HepG2 (cell line): ENCODE measurements around the gene CCDC28A. TPM values are rescaled to one million over a fixed set of nuclear protein-coding genes. Genes with fewer than 3 reads are reported as not detected.

Experiments
- ATF7 ChIP-seq, 2 experiments: fragments of 450-650 bp in 1 of 2; sonication (generic) in 1 of 2; formaldehyde crosslinking in 1 of 2; IDR thresholded peaks; 2 replicates each; pipeline versions ENCODE4 v1.4.0 to v1.6.1; 2016 to 2020; ENCODE audit warnings: antibody characterized with exemption in 1 of 2, mild to moderate bottlenecking in 1 of 2, missing genetic modification reagents in 1 of 2
- CREB1 ChIP-seq, 2 experiments: fragments of 450-650 bp in 1 of 2; IDR thresholded peaks; 2 replicates each; pipeline ENCODE4 v1.6.1; 2016 to 2017; ENCODE audit warnings: control low read depth in 1 of 2, mild to moderate bottlenecking in 1 of 2, missing compliant biosample characterization in 1 of 2, missing genetic modification characterization in 1 of 2
- GTF3A ChIP-seq: sonication (generic); formaldehyde crosslinking; conservative IDR thresholded peaks from 2 replicates; pipeline ENCODE4 v1.4.0; 2020; ENCODE audit warnings: mild to moderate bottlenecking, missing genetic modification reagents
- REXO4 ChIP-seq: sonication (generic); formaldehyde crosslinking; IDR thresholded peaks from 2 replicates; pipeline ENCODE4 v1.8.0; 2022; ENCODE audit warnings: missing genetic modification reagents, mild to moderate bottlenecking, borderline replicate concordance
- TCF12 ChIP-seq, 2 experiments: fragments of 450-650 bp in 1 of 2; sonication (generic) in 1 of 2; formaldehyde crosslinking in 1 of 2; IDR thresholded peaks; 2 replicates each; pipeline versions ENCODE4 v1.6.1 to v1.8.0; 2017 to 2022; ENCODE audit warnings: antibody characterized with exemption in 1 of 2, mild to moderate bottlenecking in 1 of 2, missing genetic modification reagents in 1 of 2, moderate library complexity in 1 of 2
- TOPORS ChIP-seq: sonication (generic); formaldehyde crosslinking; IDR thresholded peaks from 2 replicates; pipeline ENCODE4 v1.8.0; 2023; ENCODE audit warnings: mild to moderate bottlenecking, missing genetic modification reagents
- WIZ ChIP-seq: sonication (generic); formaldehyde crosslinking; IDR thresholded peaks from 2 replicates; pipeline ENCODE4 v1.5.1; 2020; ENCODE audit warnings: mild to moderate bottlenecking, missing genetic modification reagents
- ZBTB38 ChIP-seq: sonication (generic); formaldehyde crosslinking; IDR thresholded peaks from 2 replicates; pipeline ENCODE4 v1.5.1; 2020; ENCODE audit warnings: mild to moderate bottlenecking, missing genetic modification reagents
- ZBTB7A ChIP-seq: sonication (generic); formaldehyde crosslinking; IDR thresholded peaks from 2 replicates; pipeline ENCODE4 v1.8.0; 2022; ENCODE audit warnings: mild to moderate bottlenecking, missing genetic modification reagents
- ZNF264 ChIP-seq: sonication (generic); formaldehyde crosslinking; IDR thresholded peaks from 2 replicates; pipeline ENCODE4 v1.4.0; 2020; ENCODE audit warnings: missing genetic modification reagents
- ZNF510 ChIP-seq: sonication (generic); formaldehyde crosslinking; IDR thresholded peaks from 2 replicates; pipeline ENCODE4 v1.4.0; 2020; ENCODE audit warnings: low read depth, mild to moderate bottlenecking, missing genetic modification reagents
- ZNF550 ChIP-seq: sonication (generic); formaldehyde crosslinking; IDR thresholded peaks from 2 replicates; pipeline ENCODE4 v1.4.0; 2020; ENCODE audit warnings: mild to moderate bottlenecking, missing genetic modification reagents, borderline replicate concordance
- ZNF7 ChIP-seq: IDR thresholded peaks from 2 replicates; pipeline ENCODE4 v1.6.1; 2016; ENCODE audit warnings: missing biosample characterization, missing genetic modification reagents
- ZNF792 ChIP-seq: IDR thresholded peaks from 2 replicates; pipeline ENCODE4 v1.6.1; 2016
- polyA plus RNA-seq, 8 experiments: library from polyadenylated mRNA; depleted of rRNA in 3 of 8; stranded (reverse) in 7 of 8; unstranded in 1 of 8; fragments of >200 nt; fragmentation: Illumina TruSeq in 4 of 8; extraction: Trizol in 4 of 8; gene quantifications; 2 replicates each; pipeline versions ENCODE4 v1.2.1 to v1.2.3, GENCODE V29; 2011 to 2016; ENCODE audit warnings: low read depth in 4 of 8, missing spikeins in 1 of 8, mixed read lengths in 1 of 8; ENCODE audit not compliant: insufficient read depth in 1 of 8
- total RNA-seq, 5 experiments: library from RNA; depleted of rRNA; stranded (reverse); fragments of >200 nt; fragmentation: Illumina TruSeq; extraction: Trizol; gene quantifications; 2 replicates each; pipeline ENCODE4 v1.2.3, GENCODE V29; 2016; ENCODE audit warnings: low read depth in 1 of 5
- TF ChIP-seq, protein P1 (sequence below): sonication (generic); formaldehyde crosslinking; IDR thresholded peaks from 2 replicates; pipeline ENCODE4 v1.8.0; 2022; ENCODE audit warnings: mild to moderate bottlenecking, missing genetic modification reagents; ENCODE audit not compliant: insufficient replicate concordance
- TF ChIP-seq, protein P2 (sequence below): sonication (generic); formaldehyde crosslinking; IDR thresholded peaks from 2 replicates; pipeline ENCODE4 v1.5.0; 2020; ENCODE audit warnings: missing genetic modification reagents
- TF ChIP-seq, protein P3 (sequence below): IDR thresholded peaks from 2 replicates; pipeline ENCODE4 v1.6.1; 2016; ENCODE audit warnings: mild to moderate bottlenecking
- TF ChIP-seq, protein P4 (sequence below): sonication (generic); formaldehyde crosslinking; IDR thresholded peaks from 2 replicates; pipeline ENCODE4 v1.4.0; 2020; ENCODE audit warnings: missing genetic modification reagents
- TF ChIP-seq, protein P5 (sequence below): sonication (generic); formaldehyde crosslinking; IDR thresholded peaks from 2 replicates; pipeline ENCODE4 v1.5.0; 2020; ENCODE audit warnings: missing genetic modification reagents, mild to moderate bottlenecking, borderline replicate concordance

Gene CCDC28A
- total and polyA plus RNA-seq, 2 of the 13 experiments (the other 11 are each of a cell fraction or from before 2014, with no cell fraction given), result 15.8 TPM

DNA sequence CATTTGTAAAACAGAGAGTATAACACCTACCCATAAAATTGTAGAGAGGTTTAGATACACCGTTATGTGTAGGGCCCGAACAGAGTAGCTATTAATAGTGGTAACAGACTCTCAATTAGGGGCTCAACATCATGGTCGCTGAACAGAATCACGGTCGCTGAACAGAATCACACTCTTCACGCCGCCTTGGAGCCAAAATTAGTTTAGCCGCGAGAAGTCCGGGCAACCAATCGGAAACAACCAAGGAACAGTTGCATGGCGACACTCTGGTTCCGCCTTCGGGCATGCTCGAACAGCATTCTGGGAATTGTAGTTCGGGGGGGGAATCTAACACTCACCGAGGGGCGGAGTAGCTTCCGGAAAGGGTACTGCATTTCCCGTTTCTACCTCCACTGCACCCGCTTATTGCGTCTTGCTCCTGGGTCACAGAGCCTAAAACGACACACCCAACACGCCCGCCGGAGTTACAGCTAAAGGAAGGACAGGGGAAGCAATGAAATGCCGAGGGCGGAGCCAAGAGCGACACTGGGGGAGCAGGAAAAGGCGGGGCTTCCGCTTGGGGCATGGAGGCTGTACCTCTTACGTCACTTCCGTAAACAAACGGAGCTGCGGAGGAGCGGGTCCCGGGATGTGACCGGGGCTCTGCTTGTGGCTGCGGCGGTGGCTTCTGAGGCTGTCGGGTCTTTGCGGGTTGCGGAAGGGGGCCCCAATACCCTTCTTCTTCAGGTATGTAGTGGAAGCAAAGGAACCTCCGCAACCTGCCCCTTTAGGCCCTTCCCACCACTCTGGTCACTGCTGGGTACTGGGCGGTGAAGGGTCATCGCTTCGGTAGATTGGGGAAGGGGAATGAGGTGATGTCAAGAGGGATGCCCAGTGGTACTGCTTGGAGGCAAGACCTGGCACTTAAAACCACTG is at the start of gene CCDC28A (continued):
- TF ChIP-seq, protein P1, sequence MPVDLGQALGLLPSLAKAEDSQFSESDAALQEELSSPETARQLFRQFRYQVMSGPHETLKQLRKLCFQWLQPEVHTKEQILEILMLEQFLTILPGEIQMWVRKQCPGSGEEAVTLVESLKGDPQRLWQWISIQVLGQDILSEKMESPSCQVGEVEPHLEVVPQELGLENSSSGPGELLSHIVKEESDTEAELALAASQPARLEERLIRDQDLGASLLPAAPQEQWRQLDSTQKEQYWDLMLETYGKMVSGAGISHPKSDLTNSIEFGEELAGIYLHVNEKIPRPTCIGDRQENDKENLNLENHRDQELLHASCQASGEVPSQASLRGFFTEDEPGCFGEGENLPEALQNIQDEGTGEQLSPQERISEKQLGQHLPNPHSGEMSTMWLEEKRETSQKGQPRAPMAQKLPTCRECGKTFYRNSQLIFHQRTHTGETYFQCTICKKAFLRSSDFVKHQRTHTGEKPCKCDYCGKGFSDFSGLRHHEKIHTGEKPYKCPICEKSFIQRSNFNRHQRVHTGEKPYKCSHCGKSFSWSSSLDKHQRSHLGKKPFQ (CRISPR knock-in tag), result no peak
- TF ChIP-seq REXO4 (CRISPR knock-in tag) (no peak), TCF12 (IDR thresholded peaks at IDR 0.05) (no peak), TCF12 (CRISPR knock-in tag; IDR thresholded peaks at IDR 0.05) (no peak), ZNF550 (CRISPR knock-in tag) (no peak), ZNF792 (CRISPR knock-in tag) (peak; percentile 62), ZNF7 (no peak), ZBTB7A (no peak), WIZ (no peak), GTF3A (peak; percentile 97), CREB1 (IDR thresholded peaks at IDR 0.05) (peak; percentile 97), CREB1 (CRISPR knock-in tag; IDR thresholded peaks at IDR 0.05) (peak; percentile 99), ATF7 (IDR thresholded peaks at IDR 0.05) (peak; percentile 79), ATF7 (CRISPR knock-in tag; IDR thresholded peaks at IDR 0.05) (peak; percentile 85), ZNF264 (CRISPR knock-in tag) (peak; percentile 45; the same call in 1 of the 2 replicates), ZBTB38 (CRISPR knock-in tag) (peak; percentile 36; the same call in 1 of the 2 replicates), TOPORS (CRISPR knock-in tag) (no peak), ZNF510 (CRISPR knock-in tag) (peak; percentile 91; the same call in 1 of the 2 replicates)
- TF ChIP-seq, protein P2, sequence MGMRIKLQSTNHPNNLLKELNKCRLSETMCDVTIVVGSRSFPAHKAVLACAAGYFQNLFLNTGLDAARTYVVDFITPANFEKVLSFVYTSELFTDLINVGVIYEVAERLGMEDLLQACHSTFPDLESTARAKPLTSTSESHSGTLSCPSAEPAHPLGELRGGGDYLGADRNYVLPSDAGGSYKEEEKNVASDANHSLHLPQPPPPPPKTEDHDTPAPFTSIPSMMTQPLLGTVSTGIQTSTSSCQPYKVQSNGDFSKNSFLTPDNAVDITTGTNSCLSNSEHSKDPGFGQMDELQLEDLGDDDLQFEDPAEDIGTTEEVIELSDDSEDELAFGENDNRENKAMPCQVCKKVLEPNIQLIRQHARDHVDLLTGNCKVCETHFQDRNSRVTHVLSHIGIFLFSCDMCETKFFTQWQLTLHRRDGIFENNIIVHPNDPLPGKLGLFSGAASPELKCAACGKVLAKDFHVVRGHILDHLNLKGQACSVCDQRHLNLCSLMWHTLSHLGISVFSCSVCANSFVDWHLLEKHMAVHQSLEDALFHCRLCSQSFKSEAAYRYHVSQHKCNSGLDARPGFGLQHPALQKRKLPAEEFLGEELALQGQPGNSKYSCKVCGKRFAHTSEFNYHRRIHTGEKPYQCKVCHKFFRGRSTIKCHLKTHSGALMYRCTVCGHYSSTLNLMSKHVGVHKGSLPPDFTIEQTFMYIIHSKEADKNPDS (CRISPR knock-in tag), result no peak
- TF ChIP-seq, protein P3, sequence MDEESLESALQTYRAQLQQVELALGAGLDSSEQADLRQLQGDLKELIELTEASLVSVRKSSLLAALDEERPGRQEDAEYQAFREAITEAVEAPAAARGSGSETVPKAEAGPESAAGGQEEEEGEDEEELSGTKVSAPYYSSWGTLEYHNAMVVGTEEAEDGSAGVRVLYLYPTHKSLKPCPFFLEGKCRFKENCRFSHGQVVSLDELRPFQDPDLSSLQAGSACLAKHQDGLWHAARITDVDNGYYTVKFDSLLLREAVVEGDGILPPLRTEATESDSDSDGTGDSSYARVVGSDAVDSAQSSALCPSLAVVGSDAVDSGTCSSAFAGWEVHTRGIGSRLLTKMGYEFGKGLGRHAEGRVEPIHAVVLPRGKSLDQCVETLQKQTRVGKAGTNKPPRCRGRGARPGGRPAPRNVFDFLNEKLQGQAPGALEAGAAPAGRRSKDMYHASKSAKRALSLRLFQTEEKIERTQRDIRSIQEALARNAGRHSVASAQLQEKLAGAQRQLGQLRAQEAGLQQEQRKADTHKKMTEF, result peak; percentile 84
- TF ChIP-seq, protein P4, sequence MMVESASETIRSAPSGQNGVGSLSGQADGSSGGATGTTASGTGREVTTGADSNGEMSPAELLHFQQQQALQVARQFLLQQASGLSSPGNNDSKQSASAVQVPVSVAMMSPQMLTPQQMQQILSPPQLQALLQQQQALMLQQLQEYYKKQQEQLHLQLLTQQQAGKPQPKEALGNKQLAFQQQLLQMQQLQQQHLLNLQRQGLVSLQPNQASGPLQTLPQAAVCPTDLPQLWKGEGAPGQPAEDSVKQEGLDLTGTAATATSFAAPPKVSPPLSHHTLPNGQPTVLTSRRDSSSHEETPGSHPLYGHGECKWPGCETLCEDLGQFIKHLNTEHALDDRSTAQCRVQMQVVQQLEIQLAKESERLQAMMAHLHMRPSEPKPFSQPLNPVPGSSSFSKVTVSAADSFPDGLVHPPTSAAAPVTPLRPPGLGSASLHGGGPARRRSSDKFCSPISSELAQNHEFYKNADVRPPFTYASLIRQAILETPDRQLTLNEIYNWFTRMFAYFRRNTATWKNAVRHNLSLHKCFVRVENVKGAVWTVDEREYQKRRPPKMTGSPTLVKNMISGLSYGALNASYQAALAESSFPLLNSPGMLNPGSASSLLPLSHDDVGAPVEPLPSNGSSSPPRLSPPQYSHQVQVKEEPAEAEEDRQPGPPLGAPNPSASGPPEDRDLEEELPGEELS (CRISPR knock-in tag), result peak; percentile 76
- TF ChIP-seq, protein P5, sequence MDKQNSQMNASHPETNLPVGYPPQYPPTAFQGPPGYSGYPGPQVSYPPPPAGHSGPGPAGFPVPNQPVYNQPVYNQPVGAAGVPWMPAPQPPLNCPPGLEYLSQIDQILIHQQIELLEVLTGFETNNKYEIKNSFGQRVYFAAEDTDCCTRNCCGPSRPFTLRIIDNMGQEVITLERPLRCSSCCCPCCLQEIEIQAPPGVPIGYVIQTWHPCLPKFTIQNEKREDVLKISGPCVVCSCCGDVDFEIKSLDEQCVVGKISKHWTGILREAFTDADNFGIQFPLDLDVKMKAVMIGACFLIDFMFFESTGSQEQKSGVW, result no peak
